HG03060 (cell line): ENCODE results near the gene PRKG2.
"Not testable (repeated sequence)": the region's sequence is repeated elsewhere in the genome, so short reads cannot be mapped to it uniquely, and the experiment has no call there.

Source experiments
- ATAC-seq: cut with Tn5 transposase; IDR thresholded peaks from one replicate; pipeline ENCODE4 v1.9.1; 2021; ENCODE audit warnings: low read depth, moderate number of reproducible peaks; ENCODE audit not compliant: unreplicated experiment

PRKG2 gene

DNA sequence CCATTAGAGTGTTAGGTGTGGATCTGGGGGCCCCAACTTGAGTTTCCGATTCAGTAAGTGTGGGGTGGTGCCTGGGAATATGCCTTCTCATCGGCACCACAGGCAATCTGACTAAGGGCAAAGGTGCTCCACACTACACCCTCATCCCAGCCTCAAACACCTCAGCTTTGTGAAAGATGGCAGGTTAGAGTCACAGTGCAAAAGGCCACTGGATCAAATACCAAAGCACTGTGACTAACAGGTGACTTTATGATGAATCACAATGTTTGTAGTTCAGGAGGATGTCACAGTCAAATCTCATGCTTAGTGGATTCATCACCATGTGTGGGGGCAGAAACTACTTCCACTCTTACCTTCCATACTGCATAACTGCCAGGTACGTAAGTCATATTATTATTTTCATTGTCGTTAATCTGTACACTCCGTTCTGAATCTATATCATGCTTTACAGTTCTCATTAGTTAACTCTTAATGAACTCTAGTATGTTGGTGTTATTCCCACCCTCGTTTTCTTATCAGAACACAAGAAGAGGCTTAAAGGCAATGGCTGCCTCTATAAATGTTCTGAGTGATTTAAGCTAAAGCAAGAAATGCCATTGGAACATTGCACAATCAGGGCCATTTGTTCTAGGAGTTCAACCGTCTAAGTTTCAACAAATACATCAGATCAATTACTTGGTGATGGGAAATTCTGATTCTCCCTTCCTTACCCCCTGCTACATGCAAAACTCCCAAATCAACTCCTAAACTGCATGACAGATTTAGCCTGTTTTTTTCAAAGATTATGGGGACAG, 50.2 kb downstream of the PRKG2 start:
- ATAC-seq: no peak

DNA sequence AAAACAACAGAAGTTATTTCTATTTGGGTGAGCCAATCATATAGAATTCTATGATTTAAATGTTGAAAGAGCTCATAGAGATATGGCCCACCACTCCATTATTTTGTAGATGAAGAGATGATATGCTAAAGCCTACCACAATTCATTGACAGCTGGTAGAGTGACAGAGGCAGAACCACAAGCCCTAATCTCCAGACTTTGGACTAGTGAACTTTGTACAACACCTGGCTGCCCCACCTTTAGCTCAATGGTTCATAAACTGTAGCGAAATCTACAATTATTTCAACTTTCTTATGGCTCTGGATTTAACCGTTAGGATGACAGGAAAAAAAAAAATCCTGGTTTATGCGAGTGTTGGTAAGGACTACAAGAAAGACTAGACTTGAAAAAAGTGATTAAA, 50.9 kb downstream of the PRKG2 start:
- ATAC-seq: no peak

DNA sequence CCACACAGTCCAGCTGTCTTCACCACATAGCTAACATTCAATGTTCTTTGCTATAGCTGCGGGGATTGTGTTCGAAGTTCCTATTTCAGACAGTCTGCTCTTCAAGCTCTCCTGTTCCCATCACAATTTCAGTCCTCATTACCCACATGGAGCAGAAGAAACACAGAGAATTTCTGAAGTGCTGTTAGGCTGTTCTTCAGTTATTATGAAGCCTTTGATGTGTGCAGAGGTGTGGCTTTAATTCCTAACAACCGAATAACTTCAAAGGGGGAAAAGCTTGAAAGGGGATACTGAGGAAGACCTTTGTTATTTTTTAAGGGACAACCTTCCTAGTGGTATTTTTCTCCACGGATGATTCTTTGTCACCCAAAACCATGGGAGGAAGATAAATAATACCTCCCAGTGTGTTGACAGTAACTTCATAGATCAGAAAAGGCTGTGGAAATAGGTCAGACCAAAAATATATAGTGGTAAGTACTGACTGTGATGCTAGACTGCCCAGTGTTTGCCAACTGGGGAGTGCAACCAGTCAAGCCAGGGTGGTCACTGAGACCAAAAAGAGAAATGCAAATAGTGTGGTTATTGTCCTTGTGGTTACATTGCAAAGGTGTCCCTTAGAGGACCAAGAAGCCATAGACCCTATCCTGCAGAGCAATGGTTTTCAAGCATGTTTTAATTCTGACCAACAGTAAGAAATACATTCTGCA, 52.1 kb downstream of the PRKG2 start:
- ATAC-seq: no peak

DNA sequence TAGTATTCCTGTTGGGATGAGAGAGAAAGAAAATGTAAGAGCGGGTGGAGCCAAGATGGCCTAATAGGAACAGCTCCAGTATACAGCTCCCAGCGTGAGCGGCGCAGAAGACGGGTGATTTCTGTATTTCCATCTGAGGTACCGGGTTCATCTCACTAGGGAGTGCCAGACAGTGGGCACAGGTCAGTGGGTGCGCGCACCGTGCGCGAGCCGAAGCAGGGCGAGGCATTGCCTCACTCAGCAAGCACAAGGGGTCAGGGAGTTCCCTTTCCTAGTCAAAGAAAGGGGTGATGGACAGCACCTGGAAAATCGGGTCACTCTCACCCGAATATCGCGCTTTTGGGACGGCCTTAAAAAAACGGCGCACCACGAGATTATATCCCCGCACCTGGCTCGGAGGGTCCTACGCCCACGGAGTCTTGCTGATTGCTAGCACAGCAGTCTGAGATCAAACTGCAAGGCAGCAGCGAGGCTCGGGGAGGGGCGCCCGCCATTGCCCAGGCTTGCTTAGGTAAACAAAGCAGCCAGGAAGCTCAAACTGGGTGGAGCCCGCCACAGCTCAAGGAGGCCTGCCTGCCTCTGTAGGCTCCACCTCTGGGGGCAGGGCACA, 61.2 kb downstream of the PRKG2 start:
- ATAC-seq: not testable (repeated sequence)

DNA sequence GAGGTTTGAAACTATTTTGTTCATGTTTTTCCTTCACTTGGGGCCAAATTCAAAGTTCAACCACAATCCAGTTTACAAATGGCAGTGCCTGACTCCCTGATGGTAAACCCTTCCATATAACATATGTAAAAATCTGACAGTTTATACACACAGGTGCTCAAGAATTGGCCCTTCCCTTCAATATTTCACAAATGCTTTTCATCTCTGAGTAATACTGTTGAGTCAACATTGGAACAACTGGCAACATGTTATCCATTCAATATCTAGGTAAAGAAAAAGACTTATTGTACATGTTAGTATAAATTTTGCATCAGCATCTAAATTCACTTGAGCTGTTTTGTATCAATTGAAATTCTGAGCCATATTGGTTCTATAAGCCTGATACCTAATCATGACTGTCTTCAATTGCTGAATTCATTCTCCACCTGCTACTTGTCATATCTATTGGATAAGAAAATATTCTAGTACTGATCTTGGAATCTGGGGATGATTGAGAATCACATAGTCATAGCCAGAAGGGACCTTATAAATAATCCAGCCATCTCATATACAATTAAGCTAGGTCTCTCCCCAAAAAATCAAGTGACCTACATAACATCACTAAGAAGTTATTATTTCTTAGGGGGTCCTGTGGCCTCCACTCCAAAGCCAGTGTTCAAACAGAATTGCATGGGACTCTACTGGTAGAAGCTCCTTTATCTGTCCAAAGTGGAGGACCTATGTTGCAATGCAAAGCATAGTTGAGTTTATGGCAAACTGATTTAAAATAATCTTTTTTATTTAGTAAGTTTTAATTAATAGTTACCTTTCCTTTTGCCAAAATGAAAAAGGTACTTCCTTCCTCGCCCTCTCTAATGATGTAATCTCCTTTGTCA, 61.9 kb downstream of the PRKG2 start:
- no peak for ATAC-seq

DNA sequence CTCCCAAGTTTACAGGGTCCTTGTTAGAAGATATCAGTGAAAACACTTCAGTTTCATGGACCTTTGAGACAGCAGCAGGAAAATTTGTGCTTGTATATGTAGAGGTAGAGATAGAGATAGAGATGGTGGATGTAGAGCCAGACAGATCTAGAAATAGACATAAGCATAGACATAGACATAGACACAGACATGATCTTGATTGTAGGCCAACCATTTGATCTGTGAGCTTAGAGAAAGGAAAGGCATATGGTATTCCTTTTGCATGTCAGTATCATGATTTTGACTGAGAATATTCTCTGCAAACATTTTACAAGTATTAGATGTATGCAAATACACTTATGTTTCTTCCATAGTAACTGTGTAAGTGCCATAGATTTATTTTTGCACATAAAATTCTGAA, 65.0 kb downstream of the PRKG2 start:
- no peak for ATAC-seq

- no peak for ATAC-seq
These were observed 66.4 kb downstream of the PRKG2 start for GRCh38 chr4:81148576-81148975.

DNA sequence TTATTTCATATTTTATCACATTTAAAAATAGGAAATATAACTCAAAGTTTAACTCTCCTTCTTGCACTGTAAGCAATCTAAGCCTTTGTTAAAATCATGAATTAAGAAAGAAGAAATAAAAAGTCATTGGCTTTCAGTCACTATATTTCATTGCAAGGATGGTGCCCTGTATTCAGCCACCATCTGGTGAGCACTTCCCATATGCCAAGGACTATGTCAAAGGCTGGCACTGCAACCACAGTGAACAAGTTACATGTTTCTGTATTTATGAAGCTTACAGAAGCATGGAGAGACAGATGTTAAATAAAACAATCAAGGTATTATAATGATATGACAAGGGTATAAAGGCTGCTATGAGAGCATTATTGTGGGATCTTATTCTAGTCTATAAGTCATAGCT, 68.6 kb downstream of the PRKG2 start:
- no peak for ATAC-seq

GRCh38 chr4:81143183-81143582, 71.8 kb downstream of the PRKG2 start:
- ATAC-seq: no peak

GRCh38 chr4:81142744-81143143, 72.3 kb downstream of the PRKG2 start:
- ATAC-seq: no peak

- no peak for ATAC-seq
These were observed 77.1 kb downstream of the PRKG2 start for GRCh38 chr4:81137894-81138293.

GRCh38 chr4:81137446-81137845, 77.6 kb downstream of the PRKG2 start:
- no peak for ATAC-seq

GRCh38 chr4:81136161-81136905, 78.7 kb downstream of the PRKG2 start:
- no peak for ATAC-seq

- ATAC-seq: no peak
These were observed 79.5 kb downstream of the PRKG2 start for GRCh38 chr4:81135501-81135900.

DNA sequence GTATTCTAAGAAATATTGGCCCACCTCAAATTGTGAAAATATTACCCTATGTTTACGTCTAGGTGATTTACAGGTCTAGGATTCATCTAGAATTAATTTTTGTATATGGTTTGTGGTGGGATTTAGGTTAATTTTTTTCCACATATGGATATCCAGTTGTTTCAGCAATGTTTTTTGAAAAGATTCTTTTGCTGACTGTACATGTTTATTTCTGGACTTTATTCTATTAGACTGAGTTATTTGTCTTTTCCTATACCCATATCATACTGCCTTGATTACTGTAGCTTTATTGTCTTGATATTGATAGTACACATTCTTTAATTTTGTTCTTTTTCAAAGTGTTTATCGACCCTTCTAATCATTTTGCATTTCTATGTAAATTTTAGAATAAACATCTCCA, 83.5 kb downstream of the PRKG2 start:
- no peak for ATAC-seq

- no peak for ATAC-seq
These were observed 84.0 kb downstream of the PRKG2 start for GRCh38 chr4:81131066-81131465.

GRCh38 chr4:81130569-81130968, 84.5 kb downstream of the PRKG2 start:
- ATAC-seq: no peak

GRCh38 chr4:81120055-81120454, 95.0 kb downstream of the PRKG2 start:
- no peak for ATAC-seq

DNA sequence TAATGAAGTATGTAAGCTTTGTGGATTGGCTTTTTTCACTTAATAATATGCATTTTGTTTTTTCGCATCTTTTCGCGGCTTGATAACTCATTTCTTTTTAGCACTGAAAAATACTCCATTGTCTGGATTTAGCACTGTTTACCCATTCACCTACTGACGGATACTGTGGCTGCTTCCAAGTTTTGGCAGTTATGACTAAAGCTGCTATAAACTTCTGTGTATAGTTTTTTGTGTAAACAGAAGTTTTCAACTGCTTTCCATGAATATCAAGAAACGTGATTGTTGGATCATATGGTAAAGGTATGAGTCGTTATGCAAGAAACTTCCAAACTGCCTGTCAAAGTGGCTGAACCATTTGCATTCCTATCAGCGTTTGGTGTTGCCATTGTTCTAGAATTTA, 96.9 kb downstream of the PRKG2 start:
- ATAC-seq: no peak

DNA sequence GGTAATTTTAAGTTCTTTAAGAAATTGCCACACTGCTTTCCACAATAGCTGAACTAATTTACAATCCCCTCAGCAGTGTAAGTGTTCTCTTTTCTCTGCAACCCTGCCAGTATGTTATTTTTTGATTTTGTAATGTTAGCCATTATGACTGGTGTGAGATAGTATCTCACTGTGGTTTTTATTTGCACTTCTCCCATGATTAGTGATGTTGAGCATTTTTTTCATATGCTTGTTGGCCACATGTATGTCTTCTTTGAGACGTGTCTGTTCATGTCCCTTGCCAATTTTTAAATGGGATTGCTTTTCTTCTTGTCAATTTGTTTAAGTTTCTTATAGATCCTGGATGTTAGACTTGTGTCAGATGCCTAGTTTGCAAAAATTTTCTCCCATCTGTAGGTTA, 98.5 kb downstream of the PRKG2 start:
- no peak for ATAC-seq
